NCI-H1930 (cell line): ENCODE data around the gene AP4B1.

ENCODE experiments used
- DNase-seq, 2 experiments: peaks; one replicate each; lab custom pipeline; 2025; lab: John Stamatoyannopoulos, UW

Gene AP4B1

GRCh38 chr1:113895098-113895497, 9.5 kb downstream of the AP4B1 start:
- DNase-seq: no peak

- DNase-seq: no peak
These were observed 11.3 kb downstream of the AP4B1 start for GRCh38 chr1:113893267-113893666.

- no peak for DNase-seq
These were observed 12.9 kb downstream of the AP4B1 start for GRCh38 chr1:113891631-113892220.

- DNase-seq: no peak
These were observed 13.8 kb downstream of the AP4B1 start for GRCh38 chr1:113890816-113891215.

- no peak for DNase-seq
These were observed 17.0 kb downstream of the AP4B1 start, which contains the start of gene BCL2L15 for GRCh38 chr1:113887402-113888175. Gene BCL2L15 (minus strand): TSS chr1:113887581. CDS start chr1:113887375, 206 bp downstream.

- no peak for DNase-seq
These were observed 17.9 kb downstream of the AP4B1 start for GRCh38 chr1:113886417-113887401.

GRCh38 chr1:113881661-113882060, 22.9 kb downstream of the AP4B1 start:
- no peak for DNase-seq

GRCh38 chr1:113879739-113880038, 24.9 kb downstream of the AP4B1 start:
- DNase-seq: no peak

GRCh38 chr1:113876176-113876575, 28.4 kb downstream of the AP4B1 start:
- DNase-seq: no peak

GRCh38 chr1:113875714-113876113, 28.9 kb downstream of the AP4B1 start:
- no peak for DNase-seq

- no peak for DNase-seq
These were observed 30.4 kb downstream of the AP4B1 start for GRCh38 chr1:113874012-113874879.

- DNase-seq: no peak
These were observed 32.2 kb downstream of the AP4B1 start for GRCh38 chr1:113872219-113872935.

- no peak for DNase-seq
These were observed 32.9 kb downstream of the AP4B1 start, which contains the start of gene PTPN22 for GRCh38 chr1:113871597-113872113. Gene PTPN22 (minus strand): TSS chr1:113871712.

GRCh38 chr1:113870778-113871177, 33.8 kb downstream of the AP4B1 start:
- no peak for DNase-seq

GRCh38 chr1:113868387-113869083, 36.1 kb downstream of the AP4B1 start:
- no peak for DNase-seq

GRCh38 chr1:113861641-113862040, 43.0 kb downstream of the AP4B1 start:
- no peak for DNase-seq

GRCh38 chr1:113860891-113861290, 43.7 kb downstream of the AP4B1 start:
- DNase-seq: no peak

- DNase-seq: no peak
These were observed 45.0 kb downstream of the AP4B1 start for GRCh38 chr1:113859478-113860175.

GRCh38 chr1:113858982-113859381, 45.6 kb downstream of the AP4B1 start:
- no peak for DNase-seq
